ENCODE measurements around the gene CD8B2.
"Not testable (repeated sequence)": the region's sequence is repeated elsewhere in the genome, so short reads cannot be mapped to it uniquely, and the experiment has no call there.

GRCh38 chr2:106513391-106513790 lies 26.2 kb downstream of the CD8B2 start:
- not testable (repeated sequence) for TF ChIP-seq CTCF (IDR thresholded peaks at IDR 0.05); ZFX (IDR thresholded peaks at IDR 0.05; ENCODE audit: borderline replicate concordance)
